ENCODE results near the gene QRFP. TPM values are rescaled to one million over a fixed set of nuclear protein-coding genes. Genes with fewer than 3 reads are reported as not detected.

Gene QRFP
- total and polyA plus RNA-seq, 2 of the 8 experiments (the other 6 are each of a cell fraction or from before 2014, with no cell fraction given) = not detected

GRCh38 chr9:130843049-130843908, 53.3 kb downstream of the QRFP start:
- peaks cover 7 to 13% of the 10 kb centered on the region in 2 experiments for H4K20me1 ChIP-seq (replicated peaks in 1 of 2; ENCODE audit: control insufficient read depth in 1 of 2, insufficient read depth in 2 of 2, low read length in 2 of 2)
- H2BK15ac ChIP-seq (ENCODE audit: low read length) = no peak overlapping the region
- POLR2A ChIA-PET (ENCODE audit: partially characterized antibody) = interaction anchor here (0.9 to 2.4 kb wide), 6 partner anchors 8 to 134 kb away, joined by 3 to 10 read pairs (median 6); partner anchors contain the start of gene ABL1
- TF ChIP-seq CHD2 (IDR thresholded peaks at IDR 0.05; ENCODE audit: low read length) (no peak), CHD1 (IDR thresholded peaks at IDR 0.05; ENCODE audit: low read depth, low read length) (no peak), SUZ12 (IDR thresholded peaks at IDR 0.05; ENCODE audit: low read length) (no peak), GTF2F1 (IDR thresholded peaks at IDR 0.05; ENCODE audit: borderline replicate concordance, low read depth, low read length) (no peak), ASH2L (IDR thresholded peaks at IDR 0.05; ENCODE audit: low read length) (no peak), SAP30 (IDR thresholded peaks at IDR 0.05; ENCODE audit: insufficient read depth, insufficient replicate concordance, low read length) (no peak), SRF (IDR thresholded peaks at IDR 0.05; ENCODE audit: low read depth, low read length) (no peak), CEBPB (IDR thresholded peaks at IDR 0.05; ENCODE audit: low read depth, low read length) (no peak), TEAD4 (IDR thresholded peaks at IDR 0.05; ENCODE audit: low read depth, low read length) (no peak), KDM4A (IDR thresholded peaks at IDR 0.05; ENCODE audit: low read depth, low read length, severe bottlenecking) (no peak)
- TF ChIP-seq, protein P1, sequence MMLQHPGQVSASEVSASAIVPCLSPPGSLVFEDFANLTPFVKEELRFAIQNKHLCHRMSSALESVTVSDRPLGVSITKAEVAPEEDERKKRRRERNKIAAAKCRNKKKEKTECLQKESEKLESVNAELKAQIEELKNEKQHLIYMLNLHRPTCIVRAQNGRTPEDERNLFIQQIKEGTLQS (IDR thresholded peaks at IDR 0.05; ENCODE audit: insufficient read depth, low read depth, low read length) = no peak

More at GRCh38 chr9:130843049-130843908, 53.3 kb downstream of the QRFP start:
- WGBS, 2 experiments (ENCODE audit: extremely low coverage in 1 of 2, insufficient coverage in 1 of 2, insufficient read length in 1 of 2, insufficient replicate concordance in 2 of 2, low coverage in 1 of 2, low lambda C conversion rate in 2 of 2, missing lambda C conversion rate in 1 of 2) = 89% methylated on average over 9 of the region's 9 CpGs; no CpG with 5 or more reads in 1 of the 2 experiments
- Histone ChIP-seq H2BK5ac (ENCODE audit: low read depth, low read length) (peak overlapping the region; percentile 27; the same call in 1 of the 2 replicates), H4K91ac (replicated peaks; ENCODE audit: insufficient read length, low read length) (peak overlapping the region; percentile 48), H3K4me2 (ENCODE audit: insufficient read depth in 1 of 2, low read depth in 2 of 2, low read length in 2 of 2) (no peak overlapping the region), H4K5ac (ENCODE audit: insufficient read length, low read depth, low read length) (no peak overlapping the region), H2AFZ (ENCODE audit: low read length) (no peak overlapping the region), H3K9ac (replicated peaks in 1 of 4; ENCODE audit: extremely low read depth in 1 of 4, low read depth in 3 of 4, low read length in 3 of 4) (no peak overlapping the region), H3K4me3 (ENCODE audit: extremely low read depth in 1 of 4, insufficient read depth in 2 of 4, low read depth in 3 of 4, low read length in 4 of 4) (no peak overlapping the region), H2AK5ac (ENCODE audit: low read depth, low read length) (no peak overlapping the region), H3K27ac (ENCODE audit: low read depth, low read length) (no peak overlapping the region), H3K14ac (ENCODE audit: insufficient read length) (no peak overlapping the region), H3K23ac (ENCODE audit: insufficient read length) (no peak overlapping the region), H3K27me3 (replicated peaks in 1 of 4; ENCODE audit: control insufficient read depth in 3 of 4, extremely low read depth in 1 of 4, insufficient read depth in 3 of 4, low read length in 3 of 4) (no peaks in the 10 kb centered on the region), H3K18ac (ENCODE audit: extremely low read depth, low read length) (no peak overlapping the region), H2BK12ac (ENCODE audit: low read depth, low read length) (no peak overlapping the region), H3K79me1 (ENCODE audit: low read depth, low read length) (peaks cover 14% of the 10 kb centered on the region), H3K79me2 (ENCODE audit: control insufficient read depth in 1 of 2, insufficient read depth in 2 of 2, low read length in 2 of 2) (peaks cover 18 to 94% of the 10 kb centered on the region in 2 experiments), H3K4ac (replicated peaks; ENCODE audit: insufficient read length, low read depth, low read length) (no peak overlapping the region), H3K9me3 (ENCODE audit: insufficient read depth in 2 of 2, low read depth in 1 of 2, low read length in 1 of 2) (no peaks in the 10 kb centered on the region), H2BK20ac (ENCODE audit: low read length) (no peak overlapping the region), H2BK120ac (replicated peaks; ENCODE audit: low read depth, low read length) (no peak overlapping the region), H3K23me2 (ENCODE audit: low read depth, low read length) (no peaks in the 10 kb centered on the region; the same call in 1 of the 2 replicates), H3K4me1 (replicated peaks in 1 of 4; ENCODE audit: control insufficient read depth in 3 of 4, insufficient read depth in 4 of 4, low read length in 3 of 4) (peaks cover 5 to 35% (median 18%) of the 10 kb centered on the region in 4 experiments), H4K8ac (ENCODE audit: extremely low read depth, insufficient read depth, low read length) (no peak overlapping the region), H3K36me3 (ENCODE audit: control insufficient read depth in 2 of 4, insufficient read depth in 4 of 4, low read length in 3 of 4) (no peaks in the 10 kb centered on the region), H3K56ac (replicated peaks; ENCODE audit: insufficient read length, low read depth, low read length) (no peak overlapping the region)
- no peak for FAIRE-seq
- no peak for DNase-seq (ENCODE audit: low read depth in 1 of 2, low spot score in 2 of 2)
- CTCF ChIA-PET (ENCODE audit: partially characterized antibody) = interaction anchor here (1.4 to 4.0 kb wide), 4 partner anchors 12 to 133 kb away, joined by 4 to 26 read pairs (median 10); no protein-coding TSS in a partner anchor

Measured in H1 (cell line).